ENCODE data around the gene RPL38.

DNA sequence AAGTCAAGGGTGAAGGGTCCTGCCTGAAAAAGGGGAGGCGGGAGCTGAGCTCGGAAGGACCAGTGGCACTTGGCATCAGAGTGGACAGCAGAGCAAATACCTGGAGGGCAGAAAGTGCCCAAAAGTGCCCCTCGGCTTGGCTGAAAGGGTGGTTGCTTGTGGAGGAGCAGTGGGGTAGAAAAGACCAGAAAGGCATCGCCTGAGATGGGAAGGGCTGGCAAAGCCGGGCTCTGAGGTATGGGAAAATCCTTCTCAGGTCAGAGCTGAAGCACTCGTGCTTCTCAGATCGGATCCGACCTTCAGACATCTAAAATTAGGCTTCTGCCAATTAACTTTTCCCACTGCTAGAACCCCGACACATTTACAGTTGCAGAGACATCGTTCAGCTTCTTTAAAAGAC lies 1.5 kb upstream of the RPL38 start:
- TF ChIP-seq, protein P1, sequence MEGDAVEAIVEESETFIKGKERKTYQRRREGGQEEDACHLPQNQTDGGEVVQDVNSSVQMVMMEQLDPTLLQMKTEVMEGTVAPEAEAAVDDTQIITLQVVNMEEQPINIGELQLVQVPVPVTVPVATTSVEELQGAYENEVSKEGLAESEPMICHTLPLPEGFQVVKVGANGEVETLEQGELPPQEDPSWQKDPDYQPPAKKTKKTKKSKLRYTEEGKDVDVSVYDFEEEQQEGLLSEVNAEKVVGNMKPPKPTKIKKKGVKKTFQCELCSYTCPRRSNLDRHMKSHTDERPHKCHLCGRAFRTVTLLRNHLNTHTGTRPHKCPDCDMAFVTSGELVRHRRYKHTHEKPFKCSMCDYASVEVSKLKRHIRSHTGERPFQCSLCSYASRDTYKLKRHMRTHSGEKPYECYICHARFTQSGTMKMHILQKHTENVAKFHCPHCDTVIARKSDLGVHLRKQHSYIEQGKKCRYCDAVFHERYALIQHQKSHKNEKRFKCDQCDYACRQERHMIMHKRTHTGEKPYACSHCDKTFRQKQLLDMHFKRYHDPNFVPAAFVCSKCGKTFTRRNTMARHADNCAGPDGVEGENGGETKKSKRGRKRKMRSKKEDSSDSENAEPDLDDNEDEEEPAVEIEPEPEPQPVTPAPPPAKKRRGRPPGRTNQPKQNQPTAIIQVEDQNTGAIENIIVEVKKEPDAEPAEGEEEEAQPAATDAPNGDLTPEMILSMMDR (IDR thresholded peaks at IDR 0.05): no peak
- TF ChIP-seq EZH2 (IDR thresholded peaks at IDR 0.05; ENCODE audit: borderline replicate concordance, insufficient read depth, low read depth, low read length, poor library complexity, severe bottlenecking): no peak
